Measurements from ENCODE around the gene SCFD2. TPM values are rescaled to one million over a fixed set of nuclear protein-coding genes. Genes with fewer than 3 reads are reported as not detected.

SCFD2 gene
- total RNA-seq, 1 experiment from 2014 or later: 7.4 TPM

DNA sequence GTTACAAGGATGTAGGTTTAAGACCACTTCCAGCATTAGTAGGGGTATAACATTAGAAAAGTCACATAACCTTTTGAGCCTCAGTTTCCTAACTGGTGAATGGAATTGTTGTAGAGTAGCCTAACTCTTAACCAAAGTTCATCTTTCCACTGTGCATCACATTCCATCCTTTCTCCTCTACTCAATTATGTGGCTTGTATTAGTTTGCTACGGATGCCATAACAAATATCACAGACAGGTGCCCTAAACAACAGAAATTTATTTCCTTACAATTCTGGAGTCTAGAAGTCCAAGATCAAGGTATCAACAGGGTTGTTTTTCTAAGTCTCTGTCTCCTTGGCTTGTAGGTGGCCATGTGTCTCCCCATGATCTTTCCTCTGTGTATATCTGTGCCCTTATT, 271.8 kb downstream of the SCFD2 start:
- BruUV-seq (replicated peaks): no TSS peak
- H3K36me3 ChIP-seq (ENCODE audit: control insufficient read depth, insufficient read depth, low read length): no peaks in the 10 kb centered on the region
- H3K27me3 ChIP-seq (ENCODE audit: control insufficient read depth, insufficient read depth, low read length): no peaks in the 10 kb centered on the region
- no peaks in the 10 kb centered on the region for H3K4me1 ChIP-seq (ENCODE audit: control insufficient read depth, insufficient read depth, low read length)
- in situ Hi-C loops (cut with HindIII; ENCODE audit: low pct_unique_long_range_greater_than_20kb, low sequenced_read_pairs): no loop called here
- no peak for TF ChIP-seq CTCF (IDR thresholded peaks at IDR 0.05)
- TF ChIP-seq, protein P1, sequence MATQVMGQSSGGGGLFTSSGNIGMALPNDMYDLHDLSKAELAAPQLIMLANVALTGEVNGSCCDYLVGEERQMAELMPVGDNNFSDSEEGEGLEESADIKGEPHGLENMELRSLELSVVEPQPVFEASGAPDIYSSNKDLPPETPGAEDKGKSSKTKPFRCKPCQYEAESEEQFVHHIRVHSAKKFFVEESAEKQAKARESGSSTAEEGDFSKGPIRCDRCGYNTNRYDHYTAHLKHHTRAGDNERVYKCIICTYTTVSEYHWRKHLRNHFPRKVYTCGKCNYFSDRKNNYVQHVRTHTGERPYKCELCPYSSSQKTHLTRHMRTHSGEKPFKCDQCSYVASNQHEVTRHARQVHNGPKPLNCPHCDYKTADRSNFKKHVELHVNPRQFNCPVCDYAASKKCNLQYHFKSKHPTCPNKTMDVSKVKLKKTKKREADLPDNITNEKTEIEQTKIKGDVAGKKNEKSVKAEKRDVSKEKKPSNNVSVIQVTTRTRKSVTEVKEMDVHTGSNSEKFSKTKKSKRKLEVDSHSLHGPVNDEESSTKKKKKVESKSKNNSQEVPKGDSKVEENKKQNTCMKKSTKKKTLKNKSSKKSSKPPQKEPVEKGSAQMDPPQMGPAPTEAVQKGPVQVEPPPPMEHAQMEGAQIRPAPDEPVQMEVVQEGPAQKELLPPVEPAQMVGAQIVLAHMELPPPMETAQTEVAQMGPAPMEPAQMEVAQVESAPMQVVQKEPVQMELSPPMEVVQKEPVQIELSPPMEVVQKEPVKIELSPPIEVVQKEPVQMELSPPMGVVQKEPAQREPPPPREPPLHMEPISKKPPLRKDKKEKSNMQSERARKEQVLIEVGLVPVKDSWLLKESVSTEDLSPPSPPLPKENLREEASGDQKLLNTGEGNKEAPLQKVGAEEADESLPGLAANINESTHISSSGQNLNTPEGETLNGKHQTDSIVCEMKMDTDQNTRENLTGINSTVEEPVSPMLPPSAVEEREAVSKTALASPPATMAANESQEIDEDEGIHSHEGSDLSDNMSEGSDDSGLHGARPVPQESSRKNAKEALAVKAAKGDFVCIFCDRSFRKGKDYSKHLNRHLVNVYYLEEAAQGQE (IDR thresholded peaks at IDR 0.05; ENCODE audit: insufficient read depth in 1 of 2, low read depth in 2 of 2, low read length in 1 of 2): no peak
- no peak for TF ChIP-seq TCF7L2 (IDR thresholded peaks at IDR 0.05; ENCODE audit: low read depth, low read length)
- TF ChIP-seq SIN3A (IDR thresholded peaks at IDR 0.05; ENCODE audit: borderline replicate concordance, insufficient read depth, low read depth, low read length): no peak
- H3K27ac ChIP-seq (ENCODE audit: low read length): no peak overlapping the region
- CTCF ChIA-PET: no interaction called here
- intact Hi-C loops (cut with micrococcal nuclease; ENCODE audit: unreplicated experiment): no loop called here
- POLR2A ChIA-PET: no interaction called here
- DNase-seq (ENCODE audit: low read depth, low spot score): no peak
- no peak overlapping the region for H3K4me3 ChIP-seq (ENCODE audit: low read depth in 2 of 2, low read length in 2 of 2)
- no peaks in the 10 kb centered on the region for H3K9me3 ChIP-seq (ENCODE audit: control insufficient read depth, insufficient read depth, low read depth, low read length)
- ATAC-seq: no peak

GRCh38 chr4:53089936-53090729, 275.7 kb downstream of the SCFD2 start:
- intact Hi-C loops (cut with micrococcal nuclease; ENCODE audit: unreplicated experiment): no loop called here
- CTCF ChIA-PET: no interaction called here
- TF ChIP-seq SIN3A (IDR thresholded peaks at IDR 0.05; ENCODE audit: borderline replicate concordance, insufficient read depth, low read depth, low read length): no peak
- TF ChIP-seq CTCF (IDR thresholded peaks at IDR 0.05): no peak
- no peak for TF ChIP-seq TCF7L2 (IDR thresholded peaks at IDR 0.05; ENCODE audit: low read depth, low read length)
- TF ChIP-seq, protein P1 (IDR thresholded peaks at IDR 0.05; ENCODE audit: insufficient read depth in 1 of 2, low read depth in 2 of 2, low read length in 1 of 2): no peak
- TF ChIP-seq POLR2AphosphoS5 (IDR thresholded peaks at IDR 0.05; ENCODE audit: low read depth, low read length): no peak
- Histone ChIP-seq H3K4me1 (ENCODE audit: control insufficient read depth, insufficient read depth, low read length) (no peaks in the 10 kb centered on the region), H3K9me3 (ENCODE audit: control insufficient read depth, insufficient read depth, low read depth, low read length) (no peaks in the 10 kb centered on the region), H3K27ac (ENCODE audit: low read length) (no peak overlapping the region), H3K27me3 (ENCODE audit: control insufficient read depth, insufficient read depth, low read length) (no peaks in the 10 kb centered on the region), H3K36me3 (ENCODE audit: control insufficient read depth, insufficient read depth, low read length) (no peaks in the 10 kb centered on the region), H3K4me3 (ENCODE audit: low read depth in 2 of 2, low read length in 2 of 2) (no peak overlapping the region)
- ATAC-seq (no peak), DNase-seq (ENCODE audit: low read depth, low spot score) (no peak)
- in situ Hi-C loops (cut with HindIII; ENCODE audit: low pct_unique_long_range_greater_than_20kb, low sequenced_read_pairs): no loop called here
- POLR2A ChIA-PET: no interaction called here
- no TSS peak for BruUV-seq (replicated peaks)
